Measurements from ENCODE around the gene KCNK6. TPM values are rescaled to one million over a fixed set of nuclear protein-coding genes. Genes with fewer than 3 reads are reported as not detected.

The KCNK6 gene
- total and polyA plus RNA-seq, 2 of the 8 experiments (the other 6 are each of a cell fraction or from before 2014, with no cell fraction given), result 10.6 to 13.3 TPM

DNA sequence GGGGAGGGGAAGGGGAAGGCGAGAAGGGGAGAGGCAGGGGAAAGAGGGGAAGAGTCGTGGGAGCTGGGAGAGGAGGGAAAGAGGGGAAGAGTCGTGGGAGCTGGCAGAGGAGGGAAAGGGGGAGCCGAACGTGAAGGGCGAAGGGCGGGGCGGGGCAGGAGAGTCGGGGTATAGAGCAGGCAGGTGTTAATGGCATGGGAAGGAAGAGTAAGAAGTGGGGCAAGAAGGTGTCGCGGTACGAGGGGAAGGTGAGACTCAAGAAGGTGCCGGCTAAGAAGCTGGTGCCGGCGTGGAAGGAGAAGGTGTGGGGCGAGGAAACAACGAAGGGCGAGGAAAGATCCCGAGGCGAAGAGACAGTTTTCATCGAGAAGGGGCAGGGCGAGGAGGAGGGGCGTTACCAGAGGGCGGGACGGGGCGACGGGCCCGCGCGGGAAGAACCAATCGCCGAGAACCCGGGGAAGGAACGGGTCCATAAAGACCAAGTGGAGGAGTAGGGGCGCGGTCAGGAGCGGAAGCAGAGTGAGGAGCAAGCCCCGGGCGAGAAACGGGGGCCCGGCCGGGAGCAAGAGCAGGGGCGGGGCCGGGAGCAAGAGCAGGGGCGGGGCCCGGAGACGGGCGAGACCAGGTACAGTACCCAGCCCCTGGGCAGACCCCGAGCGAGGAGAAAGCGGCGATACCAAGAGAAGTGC lies 16.4 kb downstream of the KCNK6 start:
- 0 out of 2 replicates have a peak overlapping the region, but pooled peaks have one; percentile 73 for H2BK5ac ChIP-seq (ENCODE audit: low read depth, low read length)
- H2BK15ac ChIP-seq (ENCODE audit: low read length), result no peak overlapping the region
- H2AK5ac ChIP-seq (ENCODE audit: low read depth, low read length), result no peak overlapping the region
- H3K56ac ChIP-seq (replicated peaks; ENCODE audit: insufficient read length, low read depth, low read length), result no peak overlapping the region
- H3K79me2 ChIP-seq (ENCODE audit: control insufficient read depth in 1 of 2, insufficient read depth in 2 of 2, low read length in 2 of 2), result no peaks in the 10 kb centered on the region
- H3K27ac ChIP-seq (ENCODE audit: low read depth, low read length), result no peak overlapping the region
- H3K23ac ChIP-seq (ENCODE audit: insufficient read length), result no peak overlapping the region
- H4K91ac ChIP-seq (replicated peaks; ENCODE audit: insufficient read length, low read length), result no peak overlapping the region
- H2AFZ ChIP-seq (ENCODE audit: low read length), result peak overlapping the region; percentile 53; the same call in 1 of the 2 replicates
- H2BK20ac ChIP-seq (ENCODE audit: low read length), result no peak overlapping the region
- H3K18ac ChIP-seq (ENCODE audit: extremely low read depth, low read length), result peak overlapping the region; percentile 75
- DNase-seq (ENCODE audit: low read depth in 1 of 2, low spot score in 2 of 2) (peak; percentile 79 to 92), FAIRE-seq (no peak)
- H4K5ac ChIP-seq (ENCODE audit: insufficient read length, low read depth, low read length), result no peak overlapping the region
- no peak overlapping the region for H3K4ac ChIP-seq (replicated peaks; ENCODE audit: insufficient read length, low read depth, low read length)
- H2BK12ac ChIP-seq (ENCODE audit: low read depth, low read length), result no peak overlapping the region
- H3K79me1 ChIP-seq (ENCODE audit: low read depth, low read length), result no peaks in the 10 kb centered on the region
- ChIA-PET CTCF (ENCODE audit: partially characterized antibody) (interaction anchor here (0.7 to 6.7 kb wide), 18 partner anchors 9 to 106 kb away, joined by 3 to 100 read pairs (median 4); partner anchors contain the start of genes C19orf33, KCNK6 and PSMD8), POLR2A (ENCODE audit: partially characterized antibody) (interaction anchor here (0.7 to 2.0 kb wide), 5 partner anchors 12 to 93 kb away, joined by 3 to 10 read pairs (median 4); partner anchors contain the start of genes C19orf33, PSMD8 and SPINT2)
- H3K9ac ChIP-seq (replicated peaks in 1 of 4; ENCODE audit: extremely low read depth in 1 of 4, low read depth in 3 of 4, low read length in 3 of 4), result no peak overlapping the region; a peak in 3 of 7 replicates
- H3K36me3 ChIP-seq (ENCODE audit: control insufficient read depth in 2 of 4, insufficient read depth in 4 of 4, low read length in 3 of 4), result no peaks in the 10 kb centered on the region
- peak overlapping the region; percentile 66 to 86 (median 75) for H3K4me3 ChIP-seq (ENCODE audit: extremely low read depth in 1 of 4, insufficient read depth in 2 of 4, low read depth in 3 of 4, low read length in 4 of 4)
- H3K14ac ChIP-seq (ENCODE audit: insufficient read length), result no peak overlapping the region
- peaks cover 0 to 5% (median 4%) of the 10 kb centered on the region in 4 experiments; a peak in 5 of 7 replicates for H3K4me1 ChIP-seq (replicated peaks in 1 of 4; ENCODE audit: control insufficient read depth in 3 of 4, insufficient read depth in 4 of 4, low read length in 3 of 4)
- WGBS, 2 experiments (ENCODE audit: extremely low coverage in 1 of 2, insufficient coverage in 1 of 2, insufficient read length in 1 of 2, insufficient replicate concordance in 2 of 2, low coverage in 1 of 2, low lambda C conversion rate in 2 of 2, missing lambda C conversion rate in 1 of 2), result 2% methylated on average over 25 of the region's 52 CpGs; no CpG with 5 or more reads in 1 of the 2 experiments
- peak overlapping the region; percentile 71; the same call in 1 of the 2 replicates for H4K8ac ChIP-seq (ENCODE audit: extremely low read depth, insufficient read depth, low read length)
- peaks cover 12% of the 10 kb centered on the region for H3K23me2 ChIP-seq (ENCODE audit: low read depth, low read length)
- no peaks in the 10 kb centered on the region for H3K9me3 ChIP-seq (ENCODE audit: insufficient read depth in 2 of 2, low read depth in 1 of 2, low read length in 1 of 2)
- no peaks in the 10 kb centered on the region for H3K27me3 ChIP-seq (replicated peaks in 1 of 4; ENCODE audit: control insufficient read depth in 3 of 4, extremely low read depth in 1 of 4, insufficient read depth in 3 of 4, low read length in 3 of 4)
- peak overlapping the region; percentile 92 to 96 for H3K4me2 ChIP-seq (ENCODE audit: insufficient read depth in 1 of 2, low read depth in 2 of 2, low read length in 2 of 2)
- H4K20me1 ChIP-seq (replicated peaks in 1 of 2; ENCODE audit: control insufficient read depth in 1 of 2, insufficient read depth in 2 of 2, low read length in 2 of 2), result no peaks in the 10 kb centered on the region
- H2BK120ac ChIP-seq (replicated peaks; ENCODE audit: low read depth, low read length), result no peak overlapping the region
- TF ChIP-seq KDM4A (IDR thresholded peaks at IDR 0.05; ENCODE audit: low read depth, low read length, severe bottlenecking) (no peak), SAP30 (IDR thresholded peaks at IDR 0.05; ENCODE audit: insufficient read depth, insufficient replicate concordance, low read length) (no peak), CEBPB (IDR thresholded peaks at IDR 0.05; ENCODE audit: low read depth, low read length) (no peak), EP300 (IDR thresholded peaks at IDR 0.05; ENCODE audit: borderline replicate concordance in 1 of 2, low read depth in 2 of 2, low read length in 2 of 2) (no peak), PHF8 (conservative IDR thresholded peaks at IDR 0.05; ENCODE audit: low read depth, low read length) (no peak), JUND (IDR thresholded peaks at IDR 0.05; ENCODE audit: low read length) (no peak), SP4 (IDR thresholded peaks at IDR 0.05; ENCODE audit: low read length) (no peak), NANOG (IDR thresholded peaks at IDR 0.05; ENCODE audit: insufficient read depth, low read depth, low read length, poor library complexity, severe bottlenecking) (no peak), YY1 (IDR thresholded peaks at IDR 0.05; ENCODE audit: low read depth, low read length) (no peak; the same call in 1 of the 2 replicates)
- TF ChIP-seq, protein P1, sequence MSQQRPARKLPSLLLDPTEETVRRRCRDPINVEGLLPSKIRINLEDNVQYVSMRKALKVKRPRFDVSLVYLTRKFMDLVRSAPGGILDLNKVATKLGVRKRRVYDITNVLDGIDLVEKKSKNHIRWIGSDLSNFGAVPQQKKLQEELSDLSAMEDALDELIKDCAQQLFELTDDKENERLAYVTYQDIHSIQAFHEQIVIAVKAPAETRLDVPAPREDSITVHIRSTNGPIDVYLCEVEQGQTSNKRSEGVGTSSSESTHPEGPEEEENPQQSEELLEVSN (IDR thresholded peaks at IDR 0.05), result 0 out of 2 replicates have a peak, but pooled peaks have one; percentile 11

Measured in H1 (cell line).